Gastroesophageal sphincter (tissue), 3 donors: ENCODE data around the gene KCNK15.

Experiments used
- CTCF ChIP-seq, 4 experiments: fragments of 200-600 bp in 2 of 4; fragments of 450-650 bp in 2 of 4; sonication (generic) in 1 of 4; IDR thresholded peaks; one replicate each; pipeline ENCODE4 v1.5.1; 2017 to 2019; ENCODE audit warnings: antibody characterized with exemption in 4 of 4, mild to moderate bottlenecking in 2 of 4, moderate library complexity in 2 of 4
- POLR2A ChIP-seq, 2 donors: fragments of 450-650 bp; IDR thresholded peaks; one replicate each; pipeline ENCODE4 v1.6.1; 2017; ENCODE audit warnings: antibody characterized with exemption in 2 of 2, mild to moderate bottlenecking in 2 of 2, moderate library complexity in 1 of 2

GRCh38 chr20:44745598-44746366 is at the start of gene KCNK15:
- TF ChIP-seq POLR2A (IDR thresholded peaks at IDR 0.05) (peak in 1 of 2 donors; percentile 40), CTCF (IDR thresholded peaks at IDR 0.05) (peak in 2 of 4 experiments; percentile 15 to 23)
